Small intestine (tissue), 7 donors: ENCODE measurements around the gene LRRC18. TPM values are rescaled to one million over a fixed set of nuclear protein-coding genes. Genes with fewer than 3 reads are reported as not detected.

ENCODE experiments used
- DNase-seq, 2 donors: peaks; one replicate each; pipeline versions ENCODE4 v3.0.0 to v3.0.0-alpha.2; 2013
- FAIRE-seq: peaks from 2 replicates; lab custom pipeline; 2012; peaks lifted over from hg19 to GRCh38; lab: Jason Lieb, UNC
- H3K27ac ChIP-seq, 3 donors: one replicate each; pipeline ENCODE4 v1.5.1; 2013; ENCODE audit warnings: low read length in 2 of 3, mild to moderate bottlenecking in 2 of 3, control low read depth in 1 of 3, inconsistent platforms in 1 of 3, low read depth in 1 of 3, moderate library complexity in 1 of 3
- H3K27me3 ChIP-seq, 3 donors: one replicate each; pipeline ENCODE4 v1.6.1; 2013; ENCODE audit warnings: low read length in 3 of 3, inconsistent platforms in 1 of 3; ENCODE audit not compliant: control insufficient read depth in 3 of 3, insufficient read depth in 3 of 3
- H3K36me3 ChIP-seq, 3 donors: one replicate each; pipeline ENCODE4 v1.6.1; 2013; ENCODE audit warnings: low read length in 3 of 3, inconsistent platforms in 1 of 3, low read depth in 1 of 3, mild to moderate bottlenecking in 1 of 3, moderate library complexity in 1 of 3; ENCODE audit not compliant: control insufficient read depth in 3 of 3, insufficient read depth in 2 of 3
- H3K4me1 ChIP-seq, 3 donors: one replicate each; pipeline ENCODE4 v1.6.1; 2013; ENCODE audit warnings: low read length in 2 of 3, inconsistent platforms in 1 of 3, low read depth in 1 of 3, mild to moderate bottlenecking in 1 of 3, moderate library complexity in 1 of 3; ENCODE audit not compliant: control insufficient read depth in 3 of 3, insufficient read depth in 2 of 3
- H3K4me3 ChIP-seq, 3 donors: one replicate each; pipeline ENCODE4 v1.5.1; 2013; ENCODE audit warnings: low read length in 3 of 3, control low read depth in 1 of 3, inconsistent platforms in 1 of 3, low read depth in 1 of 3, mild to moderate bottlenecking in 1 of 3, moderate library complexity in 1 of 3
- H3K9me3 ChIP-seq, 2 donors: one replicate each; pipeline ENCODE4 v1.6.1; 2013; ENCODE audit warnings: low read depth in 1 of 2, low read length in 1 of 2; ENCODE audit not compliant: control insufficient read depth in 2 of 2, insufficient read depth in 1 of 2
- WGBS, 3 donors: extraction: QIAGEN DNeasy Blood & Tissue Kit; methylation state at CpG; one replicate each; pipeline ENCODE4 v1.1.7; 2013; 5-methylcytosine and 5-hydroxymethylcytosine counted together
- polyA plus RNA-seq, 4 donors: library from polyadenylated mRNA; stranded (reverse) in 3 of 4; unstranded in 1 of 4; fragments of 200-250 nt in 3 of 4; fragments of 120-200 nt in 1 of 4; gene quantifications; one replicate each; pipeline versions ENCODE4 v1.2.1 to v1.2.3, GENCODE V29; 2013
- donor health status: healthy with polysubstance abuse.
- donor health status: control.
- donor health status: control.
- donor health status: Bipolar disorder and iron deficiency.
- donor health status: healthy.

LRRC18 gene
- polyA plus RNA-seq, 4 donors, result 0.03 to 0.25 TPM; not detected in 2

- no peaks in the 10 kb centered on the region for H3K9me3 ChIP-seq
- no peaks in the 10 kb centered on the region for H3K27me3 ChIP-seq
- DNase-seq, result no peak
- no peak for FAIRE-seq
- whole genome bisulfite sequencing, 3 donors, result 79 to 91% (median 81%) methylated on average over 7 of the region's 7 CpGs
- no peaks in the 10 kb centered on the region for H3K4me1 ChIP-seq
- no peak overlapping the region for H3K4me3 ChIP-seq
- H3K36me3 ChIP-seq, result no peaks in the 10 kb centered on the region
- H3K27ac ChIP-seq, result no peak overlapping the region
These were observed 12.1 kb upstream of the LRRC18 start for GRCh38 chr10:48951707-48952106.

- DNase-seq (no peak), FAIRE-seq (no peak)
- H3K9me3 ChIP-seq, result no peaks in the 10 kb centered on the region
- peaks cover 0 to 13% (median 2%) of the 10 kb centered on the region in 3 donors for H3K4me1 ChIP-seq
- H3K27ac ChIP-seq, result no peak overlapping the region
- no peaks in the 10 kb centered on the region for H3K36me3 ChIP-seq
- H3K4me3 ChIP-seq, result no peak overlapping the region
- H3K27me3 ChIP-seq, result no peaks in the 10 kb centered on the region
- 87 to 95% (median 92%) methylated on average over 2 of the region's 2 CpGs for WGBS, 3 donors
These were observed 8.9 kb upstream of the LRRC18 start for GRCh38 chr10:48948470-48949037.

DNA sequence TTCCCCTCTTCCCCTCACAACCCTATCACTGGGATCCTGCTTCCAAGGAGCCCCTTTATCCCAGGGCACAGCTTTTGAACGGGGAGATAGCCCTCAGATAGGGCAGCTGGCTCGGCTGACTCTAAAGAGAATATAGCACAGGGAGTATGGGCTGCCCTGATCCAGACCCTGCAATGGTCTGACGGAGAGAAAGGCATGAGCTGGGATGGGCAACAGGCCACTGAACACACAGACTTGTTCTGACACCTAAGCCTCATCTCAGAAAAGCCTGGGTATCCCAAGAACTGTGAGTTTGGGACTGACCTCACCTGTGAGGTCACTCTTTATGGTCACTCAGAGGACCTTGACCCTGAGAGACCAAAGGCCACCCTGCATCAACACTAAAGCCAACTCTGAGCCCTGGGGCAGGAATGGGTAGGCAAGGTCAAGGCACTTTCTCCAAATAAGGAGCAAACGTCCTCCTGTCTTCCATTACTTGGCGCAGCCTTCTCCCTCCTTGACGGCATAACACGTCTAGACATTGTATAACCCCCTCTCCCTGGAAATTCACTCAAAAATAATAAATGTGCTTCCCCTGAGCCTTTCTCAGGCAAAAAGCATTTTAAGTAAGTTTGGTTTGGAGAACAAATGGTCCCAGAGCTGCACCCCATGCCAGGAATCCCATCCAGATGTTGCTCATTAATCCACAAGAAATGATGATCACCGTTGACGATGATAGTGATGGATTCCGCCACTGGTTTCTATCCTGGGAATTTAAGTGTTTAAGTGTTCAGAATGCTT lies 8.2 kb upstream of the LRRC18 start:
- DNase-seq (no peak), FAIRE-seq (no peak)
- Histone ChIP-seq H3K9me3 (no peaks in the 10 kb centered on the region), H3K27me3 (no peaks in the 10 kb centered on the region), H3K4me3 (no peak overlapping the region), H3K4me1 (peaks cover 0 to 13% (median 2%) of the 10 kb centered on the region in 3 donors), H3K27ac (no peak overlapping the region), H3K36me3 (no peaks in the 10 kb centered on the region)
- 77 to 84% (median 79%) methylated on average over 10 of the region's 10 CpGs for WGBS, 3 donors

GRCh38 chr10:48946891-48947500 lies 7.4 kb upstream of the LRRC18 start:
- DNase-seq (no peak), FAIRE-seq (no peak)
- H3K36me3 ChIP-seq, result no peaks in the 10 kb centered on the region
- peaks cover 0 to 13% (median 2%) of the 10 kb centered on the region in 3 donors for H3K4me1 ChIP-seq
- WGBS, 3 donors, result 80 to 91% (median 86%) methylated on average over 12 of the region's 12 CpGs
- H3K4me3 ChIP-seq, result no peak overlapping the region
- no peak overlapping the region for H3K27ac ChIP-seq
- H3K27me3 ChIP-seq, result no peaks in the 10 kb centered on the region
- H3K9me3 ChIP-seq, result no peaks in the 10 kb centered on the region

DNA sequence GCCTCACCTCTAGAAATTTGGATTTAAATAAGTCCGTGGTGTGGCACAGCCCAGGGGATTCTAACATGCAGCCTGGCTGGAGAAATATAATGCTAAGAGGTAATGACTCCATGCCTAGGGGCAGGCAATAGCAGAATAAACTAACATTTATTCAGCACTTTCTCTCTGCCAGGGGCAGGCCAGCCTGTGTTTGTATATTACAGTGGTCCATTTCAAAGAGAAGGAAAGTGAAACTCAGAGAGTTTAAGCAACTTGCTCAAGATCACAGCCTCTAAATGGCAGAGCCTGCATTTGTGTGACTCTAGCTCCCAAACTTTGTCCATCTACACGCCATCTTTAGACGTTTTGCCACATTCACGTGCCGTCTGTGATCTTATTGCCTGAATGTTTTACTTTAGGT lies 6.7 kb upstream of the LRRC18 start:
- Histone ChIP-seq H3K36me3 (no peaks in the 10 kb centered on the region), H3K27ac (no peak overlapping the region), H3K4me1 (peaks cover 0 to 13% (median 2%) of the 10 kb centered on the region in 3 donors), H3K4me3 (no peak overlapping the region), H3K27me3 (no peaks in the 10 kb centered on the region), H3K9me3 (no peaks in the 10 kb centered on the region)
- DNase-seq, result peak; percentile 2 to 22
- no peak for FAIRE-seq
- 26 to 68% (median 49%) methylated on average over 5 of the region's 5 CpGs for WGBS, 3 donors

DNA sequence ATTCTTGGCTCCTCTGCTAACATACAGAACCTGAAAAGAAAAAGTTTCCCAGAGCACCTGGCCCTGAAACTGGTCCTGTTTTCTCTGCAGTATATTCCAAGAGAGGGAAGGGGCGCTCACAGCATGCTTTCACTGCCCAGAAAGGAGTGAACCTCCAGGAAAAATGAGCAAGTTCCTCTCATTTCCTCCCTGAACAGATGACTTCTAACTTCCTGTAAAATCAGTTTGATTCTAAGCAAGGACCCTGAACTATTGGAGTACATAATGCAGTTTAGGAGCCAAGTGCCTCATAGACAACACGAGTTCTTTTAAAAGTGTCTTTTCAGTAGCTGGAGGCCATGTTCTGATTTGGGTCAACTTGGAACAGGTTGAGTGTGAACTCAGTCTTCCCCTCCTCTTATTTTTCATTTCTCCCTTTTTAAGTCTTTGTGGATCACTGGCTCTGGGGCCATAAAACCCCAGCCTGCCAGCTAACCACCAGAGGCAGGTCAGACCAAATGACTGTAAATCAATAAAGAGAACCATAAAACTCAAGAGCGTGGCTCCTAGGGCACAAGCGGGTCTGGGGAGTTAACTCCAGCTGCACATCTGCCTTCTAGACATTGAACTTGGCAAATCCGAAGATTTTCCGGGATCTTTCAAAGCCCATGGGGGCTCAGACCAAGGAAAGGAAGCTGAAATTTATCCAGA lies 5.9 kb upstream of the LRRC18 start:
- no peak for FAIRE-seq

GRCh38 chr10:48944171-48944570 lies 4.5 kb upstream of the LRRC18 start:
- no peak overlapping the region for H3K27ac ChIP-seq
- H3K27me3 ChIP-seq, result no peaks in the 10 kb centered on the region
- no peak overlapping the region for H3K4me3 ChIP-seq
- peaks cover 0 to 13% (median 2%) of the 10 kb centered on the region in 3 donors for H3K4me1 ChIP-seq
- FAIRE-seq (no peak), DNase-seq (no peak)
- no peaks in the 10 kb centered on the region for H3K36me3 ChIP-seq
- H3K9me3 ChIP-seq, result no peaks in the 10 kb centered on the region
- 93 to 100% (median 93%) methylated on average over 3 of the region's 3 CpGs for WGBS, 3 donors

More for the DNA sequence above, 5.9 kb upstream of the LRRC18 start:
- H3K4me3 ChIP-seq, result no peak overlapping the region
- no peaks in the 10 kb centered on the region for H3K36me3 ChIP-seq
- 19 to 60% (median 43%) methylated on average over 6 of the region's 6 CpGs for WGBS, 3 donors
- DNase-seq, result peak; percentile 51 to 67
- H3K27me3 ChIP-seq, result no peaks in the 10 kb centered on the region
- peak overlapping the region in 1 of 3 donors; percentile 33 for H3K27ac ChIP-seq
- peaks cover 0 to 13% (median 2%) of the 10 kb centered on the region in 3 donors for H3K4me1 ChIP-seq
- no peaks in the 10 kb centered on the region for H3K9me3 ChIP-seq

DNA sequence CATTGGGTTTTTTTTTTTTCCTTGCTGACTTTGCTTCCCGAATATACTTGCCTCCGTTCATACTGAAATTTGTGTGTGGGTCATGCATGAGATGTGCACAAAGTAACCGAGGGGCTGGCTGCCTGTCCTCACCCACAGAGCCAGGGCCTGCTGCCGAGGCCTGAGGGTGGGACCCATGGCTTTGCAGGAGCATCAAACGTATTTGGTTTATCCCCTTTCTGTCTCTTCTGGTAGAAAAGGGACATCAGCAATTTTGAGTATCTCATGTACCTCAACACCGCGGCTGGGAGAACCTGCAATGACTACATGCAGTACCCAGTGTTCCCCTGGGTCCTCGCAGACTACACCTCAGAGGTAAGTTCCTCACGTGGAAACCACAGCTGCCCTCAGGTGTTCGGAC lies 3.5 kb upstream of the LRRC18 start:
- FAIRE-seq (no peak), DNase-seq (no peak)
- Histone ChIP-seq H3K9me3 (no peaks in the 10 kb centered on the region), H3K27me3 (no peaks in the 10 kb centered on the region), H3K27ac (no peak overlapping the region), H3K4me1 (peaks cover 0 to 13% (median 2%) of the 10 kb centered on the region in 3 donors), H3K36me3 (no peaks in the 10 kb centered on the region), H3K4me3 (no peak overlapping the region)
- 93 to 94% (median 93%) methylated on average over 10 of the region's 10 CpGs for WGBS, 3 donors
